GM21576 (cell line): ENCODE results near the gene MCM8.

Experiments used
- ATAC-seq: cut with Tn5 transposase; IDR thresholded peaks from one replicate; pipeline ENCODE4 v1.9.1; 2021; ENCODE audit warnings: mild to moderate bottlenecking, moderate library complexity; ENCODE audit not compliant: unreplicated experiment

MCM8 gene

DNA sequence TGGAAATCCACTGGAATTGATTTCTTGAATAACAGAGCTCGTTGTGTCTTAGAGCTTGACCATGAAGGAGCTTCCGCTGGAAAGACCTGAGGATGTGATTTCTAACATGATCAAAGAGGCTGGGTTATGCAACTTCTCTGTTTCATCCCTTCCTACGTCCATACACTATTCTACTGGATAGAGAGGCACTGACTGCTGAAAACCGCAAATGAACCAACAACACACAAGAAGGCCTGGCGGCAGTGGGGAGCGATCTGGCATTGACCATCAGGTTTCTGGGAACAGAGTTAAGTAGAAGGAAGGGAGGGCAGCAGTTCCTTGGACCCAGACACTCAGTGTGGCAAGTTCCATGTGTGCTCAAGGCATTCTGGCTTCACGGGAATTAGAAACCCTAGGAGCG, 90.1 kb downstream of the MCM8 start:
- no peak for ATAC-seq

DNA sequence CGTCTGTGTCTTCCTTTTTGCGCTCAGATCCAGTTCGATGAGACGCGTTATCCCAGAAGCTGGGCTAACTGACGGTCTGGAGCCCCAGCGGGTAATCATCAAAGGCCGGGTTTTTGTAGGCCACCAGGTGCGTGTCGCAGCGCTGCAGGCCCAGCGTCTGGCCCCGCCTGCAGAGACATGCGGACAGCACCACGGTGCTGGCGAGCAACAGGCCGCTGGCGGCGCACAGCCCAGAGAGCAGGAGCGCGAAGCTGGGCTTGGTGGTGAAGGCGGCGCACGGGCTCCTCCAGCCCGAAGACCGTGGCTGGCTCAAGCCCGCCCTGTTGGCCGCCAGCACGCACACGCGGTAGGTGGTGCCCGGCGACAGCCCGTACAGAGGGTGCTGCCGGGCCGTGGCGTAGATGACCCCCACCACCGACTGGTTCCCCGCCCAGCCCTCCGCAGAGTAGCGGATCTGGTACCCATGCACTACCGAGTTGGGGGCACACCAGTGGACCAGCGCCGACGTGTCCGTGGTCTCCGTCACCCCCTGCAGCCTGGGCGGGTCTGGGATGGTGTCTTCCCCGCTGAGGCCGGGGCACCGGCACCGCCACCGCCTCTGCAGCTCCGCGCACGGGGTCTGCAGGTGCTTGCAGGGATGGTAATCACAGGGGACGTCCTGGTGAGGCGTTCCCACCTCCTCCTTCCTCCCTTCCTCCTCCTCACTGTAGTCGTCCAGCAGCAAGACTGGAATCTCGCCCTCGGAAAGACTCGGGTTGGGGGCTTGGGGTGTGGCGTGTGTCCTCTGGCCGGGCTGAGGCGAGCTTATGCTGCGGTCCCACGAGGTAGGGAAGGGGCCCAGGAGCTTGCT, 90.7 kb downstream of the MCM8 start:
- ATAC-seq, result no peak

DNA sequence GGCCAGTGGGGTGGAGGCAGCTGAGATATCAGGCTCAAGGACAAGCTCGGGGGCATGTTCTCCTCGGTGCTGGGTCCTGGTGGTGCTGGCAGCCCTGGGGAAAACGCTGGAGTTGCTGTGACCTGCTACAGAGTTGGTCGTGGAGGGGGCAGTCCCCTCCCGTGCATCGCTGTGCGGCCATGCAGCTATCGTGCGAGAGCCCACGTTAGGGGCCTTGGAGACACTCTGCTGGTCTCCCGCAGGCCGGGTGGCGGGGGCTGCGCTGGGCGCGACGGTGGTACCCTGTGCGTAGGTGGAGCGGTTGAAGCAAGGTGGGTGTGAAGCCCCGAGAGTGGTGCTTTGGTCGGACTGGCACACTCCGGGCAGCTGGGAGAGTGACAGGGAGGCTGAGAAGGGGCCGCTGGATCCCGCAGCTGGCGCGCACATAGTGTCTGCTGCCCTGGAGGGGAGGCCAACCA, 91.4 kb downstream of the MCM8 start:
- ATAC-seq, result no peak

DNA sequence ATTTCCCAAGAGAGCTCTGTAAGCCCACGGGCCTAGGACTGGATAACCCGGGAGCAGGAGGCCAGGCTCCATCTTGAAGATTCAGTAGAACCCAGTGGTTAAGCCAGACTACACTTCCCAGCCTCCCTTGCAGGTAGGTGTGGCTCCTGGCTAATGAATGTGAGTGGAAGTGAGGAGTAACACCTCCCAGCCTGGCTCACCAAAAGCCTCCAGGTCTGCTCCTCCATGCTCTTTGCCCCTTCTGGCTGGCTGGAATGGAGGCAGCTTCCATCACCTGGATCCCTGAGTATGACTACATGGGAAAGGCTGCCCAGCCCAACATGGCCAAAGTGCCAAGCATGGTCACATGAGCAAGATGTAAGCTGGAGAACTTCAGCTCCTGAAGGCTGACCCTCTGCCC, 93.7 kb downstream of the MCM8 start:
- no peak for ATAC-seq

DNA sequence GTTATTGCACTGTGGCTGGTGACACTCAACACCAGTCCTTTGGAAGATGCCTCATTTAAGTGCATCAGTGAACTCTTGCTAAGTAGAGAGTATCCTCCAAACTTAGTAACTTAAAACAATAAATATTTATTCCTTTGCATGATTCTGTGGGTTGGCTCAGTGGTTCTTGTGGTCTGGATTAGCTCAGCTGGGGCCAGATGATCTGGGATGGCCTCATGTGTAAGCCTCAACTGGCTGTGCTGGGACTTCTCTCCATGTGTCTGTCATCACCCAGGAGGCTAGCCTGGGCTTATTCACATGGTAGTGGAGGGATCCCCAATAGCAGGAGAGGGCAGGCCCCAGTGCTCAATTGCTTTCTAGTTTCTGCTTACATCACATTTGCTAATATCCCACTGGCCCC, 95.1 kb downstream of the MCM8 start:
- ATAC-seq, result no peak

DNA sequence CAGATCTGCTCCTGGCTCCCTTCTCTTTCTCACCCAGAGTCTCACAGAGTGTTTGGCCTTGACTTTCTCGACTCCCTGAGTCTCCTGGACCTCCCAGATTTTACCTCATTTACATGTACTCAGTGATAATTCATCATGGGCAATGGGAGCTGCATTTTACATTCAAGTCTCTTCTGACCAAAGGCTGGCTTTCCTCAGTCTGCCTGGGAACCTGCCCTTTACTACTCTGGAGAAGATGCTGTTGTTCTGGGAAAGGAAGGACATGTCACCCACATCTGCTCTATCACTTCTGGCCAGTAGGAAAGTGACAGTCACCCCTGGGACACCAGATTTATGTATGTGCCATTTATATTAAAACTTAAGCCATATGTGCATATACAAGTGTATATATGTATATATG, 96.0 kb downstream of the MCM8 start:
- no peak for ATAC-seq

DNA sequence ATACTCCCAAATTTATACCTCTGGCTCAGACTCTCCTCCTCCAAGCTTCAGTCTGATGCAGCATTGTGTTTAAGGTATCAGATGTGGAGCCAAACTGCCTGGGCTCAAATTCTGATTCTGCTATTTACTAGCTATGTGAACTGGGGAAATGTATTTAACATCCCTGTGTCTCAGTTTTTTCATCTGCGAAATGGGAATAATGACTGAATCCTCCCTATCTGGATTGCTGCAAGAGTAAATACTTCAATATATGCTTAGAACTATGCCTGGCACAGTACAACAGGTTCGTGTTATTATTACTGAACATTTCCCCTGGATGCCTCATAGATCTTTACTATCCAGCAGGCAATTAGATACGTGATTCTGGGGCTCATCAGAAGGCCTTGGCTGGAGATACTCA, 97.9 kb downstream of the MCM8 start:
- ATAC-seq, result no peak
